Right lobe of liver (tissue), 6 donors: ENCODE measurements around the gene DMAC2L. TPM values are rescaled to one million over a fixed set of nuclear protein-coding genes. Genes with fewer than 3 reads are reported as not detected.
A peak's percentile ranks its signal among the peaks of the same experiment; 100 is the strongest.

Source experiments
- ATAC-seq, 4 donors: fragments of 200-7000 bp; cut with Tn5 transposase; one replicate each; pipeline ENCODE4 v1.9.1; 2020; ENCODE audit warnings: mild to moderate bottlenecking in 4 of 4, moderate library complexity in 4 of 4
- DNase-seq, 3 donors: peaks; one replicate each; pipeline ENCODE4 v3.0.0-alpha.2; 2020
- H3K27ac ChIP-seq, 3 donors: fragments of 200-600 bp; one replicate each; pipeline ENCODE4 v1.8.0; 2022
- H3K27me3 ChIP-seq, 2 donors: fragments of 200-600 bp; one replicate each; pipeline ENCODE4 v1.8.0; 2022
- H3K36me3 ChIP-seq, 4 donors: fragments of 200-600 bp; sonication (generic) in 1 of 4; one replicate each; pipeline versions ENCODE4 v1.5.1 to v1.8.0; 2017 to 2022; ENCODE audit warnings: control low read depth in 1 of 4
- H3K4me1 ChIP-seq, 4 donors: fragments of 200-600 bp; sonication (generic) in 1 of 4; one replicate each; pipeline versions ENCODE4 v1.5.1 to v1.8.0; 2017 to 2022; ENCODE audit warnings: control low read depth in 1 of 4
- H3K4me3 ChIP-seq, 3 donors: fragments of 200-600 bp; one replicate each; pipeline ENCODE4 v1.8.0; 2022
- H3K9me3 ChIP-seq, 4 donors: fragments of 200-600 bp; sonication (generic) in 1 of 4; one replicate each; pipeline versions ENCODE4 v1.5.1 to v1.8.0; 2017 to 2022; ENCODE audit warnings: control low read depth in 1 of 4
- POLR2A ChIP-seq: fragments of 450-650 bp; IDR thresholded peaks from one replicate; pipeline ENCODE4 v1.6.1; 2017; ENCODE audit warnings: antibody characterized with exemption, mild to moderate bottlenecking
- WGBS: methylation state at CpG from one replicate; pipeline ENCODE4 v1.1.6; 2018; ENCODE audit warnings: low coverage, low lambda C conversion rate; ENCODE audit not compliant: insufficient coverage; ENCODE audit errors: missing lambda C conversion rate; 5-methylcytosine and 5-hydroxymethylcytosine counted together
- intact Hi-C, 2 donors: fragments of 100-400 bp; cut with DNase I; formaldehyde crosslinking; loops; one replicate each; pipeline versions ENCODE4 v1.11.2 to v1.14.1; 2022
- long read RNA-seq: library from polyadenylated mRNA; unstranded; transcript quantifications from one replicate; pipeline ENCODE4 v2.0.0, GENCODE V29; 2019
- total RNA-seq, 6 experiments: library from RNA; depleted of rRNA in 2 of 6; stranded (reverse); fragments of >200 nt in 2 of 6; fragmentation: NEBNext Ultra II Directional in 3 of 6; extraction: Animal tissue kit (Norgen Biotek cat#: 25700) in 3 of 6; gene quantifications; one replicate each; pipeline versions ENCODE4 v1.1.0 to v1.2.4, GENCODE V29; 2016 to 2023
- TF ChIP-seq, protein P1 (sequence below), 4 donors: fragments of 200-600 bp in 3 of 4; fragments of 450-650 bp in 1 of 4; IDR thresholded peaks; one replicate each; pipeline versions ENCODE4 v1.5.1 to v1.8.0; 2016 to 2022; ENCODE audit warnings: antibody characterized with exemption in 4 of 4, mild to moderate bottlenecking in 2 of 4
- donor health status: DM: no; HTN: yes; CAD: no.
- donor health status: DM: no; HTN: no; CAD: no.
- donor health status: DM: no; HTN: no; CAD: no.
- donor health status: DM: no; HTN: yes; CAD: no.
- donor health status: DM: no; HTN: yes; CAD: no.

Gene DMAC2L, protein sequence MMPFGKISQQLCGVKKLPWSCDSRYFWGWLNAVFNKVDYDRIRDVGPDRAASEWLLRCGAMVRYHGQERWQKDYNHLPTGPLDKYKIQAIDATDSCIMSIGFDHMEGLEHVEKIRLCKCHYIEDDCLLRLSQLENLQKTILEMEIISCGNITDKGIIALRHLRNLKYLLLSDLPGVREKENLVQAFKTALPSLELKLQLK
- total RNA-seq = 10 to 100 TPM in 1 of 6 experiments, 1 to 10 TPM in 5; 4.1 to 10.9 (median 7.1) TPM
- long read RNA-seq, partial matches to known transcripts = 0 of 2 reads
- long read RNA-seq, other reads (novel, unspliced or antisense) = 1 of 2 reads

DNA sequence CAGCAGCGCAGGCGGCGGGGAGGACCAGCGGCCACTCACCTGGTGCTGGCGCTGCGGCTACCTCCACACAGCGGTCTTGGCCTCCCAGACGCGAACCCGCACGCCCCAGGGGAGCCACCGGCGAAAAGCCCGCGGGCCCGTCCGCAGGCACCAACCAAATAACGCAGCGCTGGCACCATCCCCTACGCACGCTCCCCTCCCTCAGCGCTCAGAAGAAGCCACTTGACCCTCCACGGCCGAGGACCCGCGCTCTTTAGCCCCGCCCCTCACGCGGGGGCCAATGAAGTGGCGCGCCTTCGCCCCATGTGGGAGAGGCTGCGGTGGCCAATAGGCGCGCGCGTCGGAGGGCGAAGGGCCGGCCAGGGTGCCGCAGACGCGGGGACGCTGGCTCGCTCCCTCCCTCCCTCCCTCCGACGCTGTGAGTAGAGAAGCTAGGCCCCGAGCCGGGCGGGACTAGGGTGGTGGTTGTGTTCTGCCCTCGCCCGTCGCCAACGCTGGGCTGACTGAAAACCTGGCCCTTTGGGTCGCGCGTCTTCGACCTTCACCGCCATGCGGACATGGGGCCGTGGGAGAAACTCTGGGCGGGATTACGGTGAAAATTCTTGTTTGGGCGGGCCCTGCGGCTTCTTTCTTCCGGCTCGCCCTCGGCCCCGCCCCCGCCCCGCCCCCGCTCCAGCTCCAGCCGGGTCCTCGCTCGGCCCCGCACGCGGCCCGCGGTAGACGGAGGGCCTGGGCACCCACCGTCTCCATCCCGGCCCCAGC, at the start of gene DMAC2L, which contains the start of gene L2HGDH:
Gene DMAC2L, plus strand, starts transcription at position 353 of the 762 bp plus-strand sequence. CDS start 9,164 bp downstream, outside the sequence.
Gene L2HGDH, minus strand, starts transcription at position 258 of the 762 bp plus-strand sequence. Its CDS starts 79 bp downstream, at position 179.
- intact Hi-C loops = no loop called here
- H3K4me1 ChIP-seq = peaks cover 0 to 17% (median 3%) of the 10 kb centered on the region in 4 donors
- DNase-seq (peak; percentile 95 to 96 (median 96)), ATAC-seq (peak; percentile 97 to 99 (median 98))
- TF ChIP-seq POLR2A = peak; percentile 80
- TF ChIP-seq, protein P1, sequence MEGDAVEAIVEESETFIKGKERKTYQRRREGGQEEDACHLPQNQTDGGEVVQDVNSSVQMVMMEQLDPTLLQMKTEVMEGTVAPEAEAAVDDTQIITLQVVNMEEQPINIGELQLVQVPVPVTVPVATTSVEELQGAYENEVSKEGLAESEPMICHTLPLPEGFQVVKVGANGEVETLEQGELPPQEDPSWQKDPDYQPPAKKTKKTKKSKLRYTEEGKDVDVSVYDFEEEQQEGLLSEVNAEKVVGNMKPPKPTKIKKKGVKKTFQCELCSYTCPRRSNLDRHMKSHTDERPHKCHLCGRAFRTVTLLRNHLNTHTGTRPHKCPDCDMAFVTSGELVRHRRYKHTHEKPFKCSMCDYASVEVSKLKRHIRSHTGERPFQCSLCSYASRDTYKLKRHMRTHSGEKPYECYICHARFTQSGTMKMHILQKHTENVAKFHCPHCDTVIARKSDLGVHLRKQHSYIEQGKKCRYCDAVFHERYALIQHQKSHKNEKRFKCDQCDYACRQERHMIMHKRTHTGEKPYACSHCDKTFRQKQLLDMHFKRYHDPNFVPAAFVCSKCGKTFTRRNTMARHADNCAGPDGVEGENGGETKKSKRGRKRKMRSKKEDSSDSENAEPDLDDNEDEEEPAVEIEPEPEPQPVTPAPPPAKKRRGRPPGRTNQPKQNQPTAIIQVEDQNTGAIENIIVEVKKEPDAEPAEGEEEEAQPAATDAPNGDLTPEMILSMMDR (IDR thresholded peaks at IDR 0.05) = peak in 1 of 4 donors; percentile 1
- H3K4me3 ChIP-seq = peak within 1 kb of the TSS; percentile 65 to 85 (median 67)
- 0% methylated on average over 17 of the region's 83 CpGs for WGBS
- H3K9me3 ChIP-seq = no peaks in the 10 kb centered on the region
- peak within 1 kb of the TSS; percentile 81 to 84 (median 82) for H3K27ac ChIP-seq
- no peaks in the 10 kb centered on the region for H3K36me3 ChIP-seq
- H3K27me3 ChIP-seq = no peaks in the 10 kb centered on the region

DNA sequence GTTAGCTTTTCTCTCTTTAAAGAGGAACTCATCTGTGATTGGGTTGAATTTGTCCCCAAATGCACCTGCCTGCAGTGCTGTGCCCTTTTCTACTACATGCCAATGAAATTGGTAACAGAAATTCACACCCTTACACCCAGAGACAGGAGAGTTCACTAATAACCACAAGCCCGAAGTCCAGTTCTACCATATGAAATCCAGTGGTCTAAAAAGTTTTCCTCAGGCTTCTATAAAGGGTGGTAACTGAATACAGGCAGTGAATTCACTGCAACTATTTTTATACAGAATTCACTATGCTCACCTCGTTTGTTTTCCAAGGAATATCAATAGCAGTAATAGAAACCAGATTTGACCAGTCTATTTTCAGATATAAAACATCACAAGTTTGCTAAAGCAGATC, 49.3 kb upstream of the DMAC2L start:
- ATAC-seq = no peak
- intact Hi-C loops = no loop called here
- WGBS = 68% methylated on average over 2 of the region's 2 CpGs
- no peaks in the 10 kb centered on the region for H3K4me1 ChIP-seq
- no peaks in the 10 kb centered on the region for H3K27me3 ChIP-seq
- no peak for TF ChIP-seq POLR2A
- TF ChIP-seq, protein P1 (IDR thresholded peaks at IDR 0.05) = no peak
- H3K36me3 ChIP-seq = no peaks in the 10 kb centered on the region
- no peak overlapping the region for H3K27ac ChIP-seq
- no peaks in the 10 kb centered on the region for H3K9me3 ChIP-seq
- H3K4me3 ChIP-seq = no peak overlapping the region
- DNase-seq = no peak

DNA sequence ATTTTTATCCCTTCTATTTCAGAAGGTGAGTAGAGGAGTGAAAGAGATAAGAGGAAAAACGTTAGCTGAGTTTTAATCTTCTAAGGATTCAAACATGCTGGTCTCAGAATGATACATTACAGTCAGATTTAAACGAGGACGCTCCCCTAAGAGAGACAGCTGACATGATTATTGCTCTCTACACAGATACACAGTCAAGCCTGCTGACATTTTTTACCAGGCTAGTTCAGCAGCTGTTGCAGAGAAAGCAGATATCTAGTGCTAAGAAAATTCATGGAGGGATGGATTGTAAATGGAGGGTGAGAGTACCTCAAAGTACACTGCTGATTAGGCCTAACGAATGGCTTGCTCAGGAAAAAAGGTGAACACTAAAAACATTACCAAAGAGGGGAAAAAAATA, 48.8 kb upstream of the DMAC2L start:
- Histone ChIP-seq H3K36me3 (no peaks in the 10 kb centered on the region), H3K27me3 (no peaks in the 10 kb centered on the region), H3K4me3 (no peak overlapping the region), H3K9me3 (no peaks in the 10 kb centered on the region), H3K27ac (no peak overlapping the region), H3K4me1 (no peaks in the 10 kb centered on the region)
- intact Hi-C loops = no loop called here
- ATAC-seq (no peak), DNase-seq (no peak)
- 71% methylated on average over 4 of the region's 4 CpGs for WGBS
- TF ChIP-seq POLR2A = no peak
- TF ChIP-seq, protein P1 (IDR thresholded peaks at IDR 0.05) = no peak

DNA sequence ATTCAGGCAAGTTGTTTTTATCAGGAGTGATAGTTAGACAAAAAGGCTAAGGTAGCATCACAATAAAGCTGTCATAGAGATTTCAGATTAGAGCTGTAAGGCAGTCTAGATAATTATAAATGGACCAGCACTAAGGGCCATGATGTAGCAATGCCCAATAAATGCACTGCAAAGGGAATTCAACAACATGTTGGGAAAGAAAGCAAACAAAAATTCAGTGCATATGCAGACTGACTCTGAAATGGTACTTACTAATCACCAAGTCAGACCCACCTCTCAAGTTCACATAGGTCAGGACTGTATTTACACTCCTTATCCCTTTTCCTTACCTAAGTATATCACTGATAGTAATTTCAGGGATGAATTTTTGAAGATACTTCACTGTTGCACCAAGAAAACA, 47.1 kb upstream of the DMAC2L start:
- H3K27me3 ChIP-seq = no peaks in the 10 kb centered on the region
- no peaks in the 10 kb centered on the region for H3K9me3 ChIP-seq
- H3K36me3 ChIP-seq = no peaks in the 10 kb centered on the region
- H3K4me3 ChIP-seq = no peak overlapping the region
- ATAC-seq (no peak), DNase-seq (no peak)
- TF ChIP-seq, protein P1 (IDR thresholded peaks at IDR 0.05) = no peak
- TF ChIP-seq POLR2A = no peak
- no peaks in the 10 kb centered on the region for H3K4me1 ChIP-seq
- intact Hi-C loops = no loop called here
- no peak overlapping the region for H3K27ac ChIP-seq
